HUES6 (cell line): ENCODE measurements around the gene KIAA1191.

Source experiments
- H3K27ac ChIP-seq: 2 replicates; pipeline ENCODE4 v1.7.0; 2013; ENCODE audit warnings: low read depth, mild to moderate bottlenecking, low read length, inconsistent platforms
- H3K27me3 ChIP-seq: 2 replicates; pipeline ENCODE4 v1.6.1; 2013; ENCODE audit warnings: low read length; ENCODE audit not compliant: control insufficient read depth, insufficient read depth
- H3K36me3 ChIP-seq: 2 replicates; pipeline ENCODE4 v1.6.1; 2013; ENCODE audit warnings: low read length; ENCODE audit not compliant: control insufficient read depth, insufficient read depth
- H3K4me1 ChIP-seq: 2 replicates; pipeline ENCODE4 v1.6.1; 2013; ENCODE audit warnings: low read length; ENCODE audit not compliant: control insufficient read depth, insufficient read depth
- H3K4me3 ChIP-seq: 2 replicates; pipeline ENCODE4 v1.5.1; 2013; ENCODE audit warnings: low read depth, low read length
- H3K9ac ChIP-seq: one replicate; pipeline ENCODE4 v1.6.1; 2013; ENCODE audit warnings: mild to moderate bottlenecking, low read length
- H3K9me3 ChIP-seq: 2 replicates; pipeline ENCODE4 v1.6.1; 2013; ENCODE audit warnings: low read depth, low read length; ENCODE audit not compliant: control insufficient read depth, insufficient read depth

KIAA1191 gene

DNA sequence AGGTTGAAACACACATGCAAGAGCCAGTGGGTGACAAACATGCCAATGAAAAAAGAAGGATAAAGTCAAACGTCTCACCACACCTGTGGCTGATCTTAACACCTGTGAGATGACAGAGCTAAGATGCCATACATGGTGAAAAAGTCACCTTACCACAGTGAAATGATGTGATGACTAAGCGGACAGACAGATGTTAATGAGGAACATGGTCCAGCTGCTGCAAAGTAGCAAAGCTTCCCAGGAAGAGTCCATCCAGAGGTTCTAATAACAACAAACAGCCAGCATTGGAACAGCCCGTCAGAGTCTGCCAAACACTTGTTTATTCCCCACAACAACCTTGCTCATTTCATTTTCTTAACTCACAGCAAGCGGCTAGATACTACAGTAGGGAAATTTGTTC is 1.9 kb downstream of the KIAA1191 start:
- Histone ChIP-seq H3K27me3 (peaks cover 29% of the 10 kb centered on the region), H3K36me3 (peaks cover 34% of the 10 kb centered on the region), H3K9ac (no peak overlapping the region), H3K27ac (no peak overlapping the region), H3K4me3 (no peak overlapping the region; the same call in 1 of the 2 replicates), H3K4me1 (no peaks in the 10 kb centered on the region), H3K9me3 (no peaks in the 10 kb centered on the region)

DNA sequence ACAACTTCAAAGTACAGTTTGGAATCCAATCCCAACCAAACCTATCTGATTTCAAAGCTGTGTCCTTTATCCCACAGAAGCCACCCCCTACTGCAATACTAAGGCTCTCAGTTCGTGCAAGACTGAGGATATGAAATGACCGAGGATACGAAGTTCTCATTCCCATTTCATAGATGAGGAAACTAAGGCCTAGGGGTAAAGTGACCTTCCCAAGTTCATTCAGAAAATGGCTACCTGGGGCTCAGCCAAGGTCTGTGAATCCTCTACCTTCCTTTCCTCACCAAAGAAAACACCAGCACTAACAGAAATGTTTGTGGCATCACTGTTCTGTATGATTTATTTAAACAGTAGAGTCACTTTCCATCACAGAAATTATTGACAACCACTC is 5.4 kb downstream of the KIAA1191 start:
- H3K9ac ChIP-seq = no peak overlapping the region
- H3K27me3 ChIP-seq = no peaks in the 10 kb centered on the region
- H3K36me3 ChIP-seq = peaks cover 69% of the 10 kb centered on the region
- H3K4me1 ChIP-seq = no peaks in the 10 kb centered on the region
- no peak overlapping the region for H3K4me3 ChIP-seq
- H3K9me3 ChIP-seq = no peaks in the 10 kb centered on the region
- no peak overlapping the region for H3K27ac ChIP-seq

DNA sequence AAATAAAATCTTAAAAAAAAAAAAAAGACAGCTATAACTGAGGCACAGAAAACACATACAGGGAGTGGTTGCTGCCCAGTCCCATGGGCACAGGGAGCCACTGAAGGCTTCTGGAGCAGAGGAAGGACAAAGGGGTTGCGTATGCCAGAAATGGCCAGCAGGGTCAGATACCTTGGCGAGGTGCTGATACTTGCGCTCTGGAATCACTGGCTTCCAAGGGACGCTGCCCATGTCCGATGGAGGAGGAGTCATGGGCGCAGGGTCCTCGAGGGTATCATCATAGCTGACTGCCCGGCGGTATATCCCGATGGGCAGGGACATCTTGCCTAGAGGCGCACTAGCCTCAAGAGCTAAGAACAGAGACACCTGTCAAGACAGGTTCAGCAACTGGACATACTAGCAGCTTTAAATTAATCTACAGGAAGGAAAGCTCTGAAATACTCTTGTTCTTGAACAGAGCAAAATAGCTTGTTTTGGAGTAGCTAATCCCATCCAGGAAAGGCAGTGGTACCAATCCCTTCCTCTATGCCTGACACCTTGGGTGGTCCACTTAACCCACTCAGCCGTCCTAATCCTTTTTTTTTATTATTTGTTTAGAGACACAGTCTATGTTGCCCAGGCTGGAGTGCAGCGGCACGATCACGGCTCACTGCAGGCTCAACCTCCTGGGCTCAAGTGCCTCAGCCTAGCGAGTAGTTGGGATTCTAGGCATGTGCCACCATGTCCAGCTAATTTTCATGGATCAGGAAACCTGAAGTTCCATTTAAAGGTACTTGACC is 6.0 kb downstream of the KIAA1191 start:
- Histone ChIP-seq H3K9ac (no peak overlapping the region), H3K4me1 (no peaks in the 10 kb centered on the region), H3K27ac (no peak overlapping the region), H3K4me3 (no peak overlapping the region), H3K9me3 (no peaks in the 10 kb centered on the region), H3K36me3 (peaks cover 74% of the 10 kb centered on the region), H3K27me3 (no peaks in the 10 kb centered on the region)

- no peak overlapping the region for H3K4me3 ChIP-seq
- no peaks in the 10 kb centered on the region for H3K9me3 ChIP-seq
- no peak overlapping the region for H3K9ac ChIP-seq
- H3K27ac ChIP-seq = no peak overlapping the region
- peaks cover 88% of the 10 kb centered on the region for H3K36me3 ChIP-seq
- H3K27me3 ChIP-seq = no peaks in the 10 kb centered on the region
- no peaks in the 10 kb centered on the region for H3K4me1 ChIP-seq
Observed at GRCh38 chr5:176353533-176353932, 8.0 kb downstream of the KIAA1191 start.

DNA sequence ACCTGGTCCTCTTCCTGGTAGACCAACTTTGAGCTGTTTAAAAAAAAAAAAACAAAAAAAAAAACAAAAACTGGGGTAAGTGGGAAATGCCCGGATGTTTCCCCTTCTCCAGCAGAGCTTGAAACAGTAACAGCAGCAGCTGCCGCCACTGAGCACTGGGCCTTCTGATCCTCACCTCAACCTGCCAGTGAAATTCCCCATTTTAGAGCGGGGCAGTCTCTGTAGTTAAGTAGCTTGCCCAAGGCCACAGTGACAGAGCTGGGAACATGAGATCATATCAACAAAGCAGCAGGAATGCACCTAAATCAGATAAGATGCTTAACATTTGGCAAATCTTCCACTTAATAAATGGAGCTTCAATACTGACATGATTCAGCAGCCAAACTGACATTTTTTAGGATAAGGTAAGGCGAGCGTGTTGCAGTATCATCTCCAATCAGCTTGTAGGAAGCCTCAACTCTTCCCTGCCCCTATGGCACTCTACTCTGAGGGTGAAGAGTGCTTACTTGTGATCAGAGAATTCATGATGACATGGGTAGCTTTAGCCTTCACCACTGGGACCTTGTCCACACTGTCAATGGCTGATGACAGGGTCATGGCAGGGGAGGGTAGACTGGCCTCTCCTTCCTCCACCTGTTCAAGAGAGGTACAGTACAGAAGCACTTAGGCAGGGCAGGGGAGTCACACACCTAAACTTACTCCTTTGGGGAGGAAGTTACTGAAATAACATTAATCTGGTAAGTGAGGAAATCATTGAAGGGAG is 9.3 kb downstream of the KIAA1191 start:
- Histone ChIP-seq H3K9me3 (no peaks in the 10 kb centered on the region), H3K27me3 (no peaks in the 10 kb centered on the region), H3K36me3 (peaks cover 91% of the 10 kb centered on the region), H3K27ac (no peak overlapping the region), H3K9ac (no peak overlapping the region), H3K4me3 (no peak overlapping the region), H3K4me1 (no peaks in the 10 kb centered on the region)

GRCh38 chr5:176350416-176350815 is 11.1 kb downstream of the KIAA1191 start:
- no peak overlapping the region for H3K9ac ChIP-seq
- H3K27me3 ChIP-seq = no peaks in the 10 kb centered on the region
- H3K4me1 ChIP-seq = no peaks in the 10 kb centered on the region
- peaks cover 95% of the 10 kb centered on the region for H3K36me3 ChIP-seq
- no peak overlapping the region for H3K27ac ChIP-seq
- no peak overlapping the region for H3K4me3 ChIP-seq
- H3K9me3 ChIP-seq = no peaks in the 10 kb centered on the region

- peaks cover 38% of the 10 kb centered on the region for H3K36me3 ChIP-seq
- H3K27ac ChIP-seq = no peak overlapping the region
- no peaks in the 10 kb centered on the region for H3K4me1 ChIP-seq
- H3K9ac ChIP-seq = no peak overlapping the region
- H3K9me3 ChIP-seq = no peaks in the 10 kb centered on the region
- H3K27me3 ChIP-seq = no peaks in the 10 kb centered on the region
- no peak overlapping the region for H3K4me3 ChIP-seq
Observed at GRCh38 chr5:176342766-176343458, 18.7 kb downstream of the KIAA1191 start.

DNA sequence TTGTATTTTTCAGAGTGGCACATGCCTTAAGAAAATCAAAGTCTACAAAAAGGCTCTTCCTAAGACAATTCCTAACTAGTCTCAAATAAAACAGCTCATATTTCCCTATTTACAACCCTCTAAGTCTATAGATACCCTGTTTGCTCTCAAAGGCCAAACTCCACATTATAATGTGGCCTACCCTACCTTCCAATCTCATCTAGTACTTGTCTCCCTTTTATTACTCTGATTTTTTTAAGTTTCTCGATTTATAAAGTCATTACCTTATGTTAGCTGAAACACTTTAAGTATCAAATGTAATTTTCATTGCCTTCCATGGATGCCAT is 19.4 kb downstream of the KIAA1191 start:
- Histone ChIP-seq H3K4me1 (no peaks in the 10 kb centered on the region), H3K27ac (no peak overlapping the region), H3K9ac (no peak overlapping the region), H3K4me3 (no peak overlapping the region), H3K9me3 (no peaks in the 10 kb centered on the region), H3K27me3 (no peaks in the 10 kb centered on the region), H3K36me3 (peaks cover 31% of the 10 kb centered on the region)

DNA sequence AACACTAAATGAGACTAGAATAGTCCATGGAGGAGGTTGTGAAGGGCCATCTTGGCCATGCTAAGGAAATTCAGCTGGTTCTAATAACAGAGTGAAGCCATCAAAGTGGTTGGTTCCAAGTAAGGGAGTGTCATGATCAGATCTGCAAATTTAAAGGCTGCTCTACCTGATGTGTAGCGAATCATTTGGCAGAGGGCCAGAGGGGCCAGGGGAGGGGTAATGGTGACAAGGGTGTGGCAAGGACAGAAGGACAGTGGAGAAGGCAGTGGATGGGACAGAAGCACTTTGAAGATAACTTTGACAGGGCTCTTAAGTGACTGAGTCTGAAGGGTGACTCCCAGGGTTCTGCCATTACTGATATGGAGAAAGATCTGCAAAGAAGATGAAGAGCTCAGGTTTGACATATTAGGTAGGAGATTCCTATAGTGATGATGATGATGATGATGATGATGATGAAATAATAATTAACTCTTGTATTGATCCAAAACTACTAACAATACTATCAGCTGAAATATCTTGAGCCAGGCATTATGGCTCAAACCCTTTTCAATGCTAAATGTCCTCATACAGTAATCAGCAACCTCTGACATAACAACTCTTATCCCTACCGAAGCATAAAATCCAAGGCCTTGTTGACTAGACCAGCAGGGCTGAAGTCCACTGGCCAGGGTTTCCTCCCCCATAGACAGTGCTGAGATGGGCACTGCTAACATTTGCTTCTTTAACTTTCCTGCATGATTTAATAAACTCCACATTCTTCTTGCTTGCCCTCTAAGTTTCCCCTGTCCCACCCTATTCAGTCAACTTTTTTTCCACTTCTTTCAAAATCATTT is 20.0 kb downstream of the KIAA1191 start:
- H3K4me1 ChIP-seq = no peaks in the 10 kb centered on the region

DNA sequence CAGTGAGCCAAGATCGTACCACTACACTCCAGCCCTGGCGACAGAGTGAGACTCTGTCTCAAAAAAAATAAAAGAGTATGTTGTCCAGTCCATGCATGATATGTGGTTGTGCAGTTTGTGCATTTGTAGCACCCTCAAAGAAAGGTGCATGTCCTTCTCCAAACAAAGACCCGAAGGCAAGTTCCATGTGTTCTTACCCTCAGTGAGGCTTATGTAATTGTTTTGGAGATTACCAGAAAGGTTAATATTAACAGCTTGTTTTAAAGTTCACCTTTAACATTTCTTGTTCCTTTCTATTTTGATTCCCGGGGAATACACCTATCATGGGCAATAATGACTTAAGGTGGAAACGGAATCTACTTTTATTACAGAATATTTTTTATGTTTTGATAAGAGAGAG is 22.3 kb downstream of the KIAA1191 start:
- no peak overlapping the region for H3K9ac ChIP-seq

More for the DNA sequence above, 20.0 kb downstream of the KIAA1191 start:
- H3K9me3 ChIP-seq = no peaks in the 10 kb centered on the region
- no peak overlapping the region for H3K4me3 ChIP-seq
- H3K36me3 ChIP-seq = peaks cover 25% of the 10 kb centered on the region
- H3K27ac ChIP-seq = no peak overlapping the region
- no peaks in the 10 kb centered on the region for H3K27me3 ChIP-seq
- no peak overlapping the region for H3K9ac ChIP-seq

More for the DNA sequence above, 22.3 kb downstream of the KIAA1191 start:
- Histone ChIP-seq H3K27me3 (no peaks in the 10 kb centered on the region), H3K27ac (no peak overlapping the region), H3K9me3 (no peaks in the 10 kb centered on the region), H3K36me3 (peaks cover 4% of the 10 kb centered on the region; the same call in 1 of the 2 replicates), H3K4me1 (no peaks in the 10 kb centered on the region), H3K4me3 (no peak overlapping the region)
